ENCODE results near the gene VAMP8.

GRCh38 chr2:85553184-85553583, 24.2 kb upstream of the VAMP8 start:
- no peak for TF ChIP-seq RFX5 (IDR thresholded peaks at IDR 0.05; ENCODE audit: borderline replicate concordance, low read depth, low read length)
- TF ChIP-seq, protein P1, sequence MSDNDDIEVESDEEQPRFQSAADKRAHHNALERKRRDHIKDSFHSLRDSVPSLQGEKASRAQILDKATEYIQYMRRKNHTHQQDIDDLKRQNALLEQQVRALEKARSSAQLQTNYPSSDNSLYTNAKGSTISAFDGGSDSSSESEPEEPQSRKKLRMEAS (IDR thresholded peaks at IDR 0.05): no peak
- TF ChIP-seq POLR2A (IDR thresholded peaks at IDR 0.05; ENCODE audit: control extremely low read depth in 1 of 2, low read depth in 2 of 2, low read length in 2 of 2): no peak
- no peak for TF ChIP-seq CREB1 (IDR thresholded peaks at IDR 0.05)
- no peak for TF ChIP-seq RAD21 (IDR thresholded peaks at IDR 0.05 in 1 of 2, conservative IDR thresholded peaks at IDR 0.05 in 1 of 2; ENCODE audit: low read depth in 2 of 2, low read length in 2 of 2)
- no peak for TF ChIP-seq TCF12 (IDR thresholded peaks at IDR 0.05; ENCODE audit: low read depth, low read length)
- TF ChIP-seq, protein P2, sequence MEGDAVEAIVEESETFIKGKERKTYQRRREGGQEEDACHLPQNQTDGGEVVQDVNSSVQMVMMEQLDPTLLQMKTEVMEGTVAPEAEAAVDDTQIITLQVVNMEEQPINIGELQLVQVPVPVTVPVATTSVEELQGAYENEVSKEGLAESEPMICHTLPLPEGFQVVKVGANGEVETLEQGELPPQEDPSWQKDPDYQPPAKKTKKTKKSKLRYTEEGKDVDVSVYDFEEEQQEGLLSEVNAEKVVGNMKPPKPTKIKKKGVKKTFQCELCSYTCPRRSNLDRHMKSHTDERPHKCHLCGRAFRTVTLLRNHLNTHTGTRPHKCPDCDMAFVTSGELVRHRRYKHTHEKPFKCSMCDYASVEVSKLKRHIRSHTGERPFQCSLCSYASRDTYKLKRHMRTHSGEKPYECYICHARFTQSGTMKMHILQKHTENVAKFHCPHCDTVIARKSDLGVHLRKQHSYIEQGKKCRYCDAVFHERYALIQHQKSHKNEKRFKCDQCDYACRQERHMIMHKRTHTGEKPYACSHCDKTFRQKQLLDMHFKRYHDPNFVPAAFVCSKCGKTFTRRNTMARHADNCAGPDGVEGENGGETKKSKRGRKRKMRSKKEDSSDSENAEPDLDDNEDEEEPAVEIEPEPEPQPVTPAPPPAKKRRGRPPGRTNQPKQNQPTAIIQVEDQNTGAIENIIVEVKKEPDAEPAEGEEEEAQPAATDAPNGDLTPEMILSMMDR (IDR thresholded peaks at IDR 0.05; ENCODE audit: control extremely low read depth in 1 of 3, insufficient read depth in 1 of 3, low read depth in 1 of 3, low read length in 3 of 3): no peak
- no peak for TF ChIP-seq SIX5 (IDR thresholded peaks at IDR 0.05; ENCODE audit: low read depth, low read length)
- no peak for TF ChIP-seq GTF2F1 (IDR thresholded peaks at IDR 0.05; ENCODE audit: borderline replicate concordance, low read depth, low read length)
- TF ChIP-seq CEBPB (IDR thresholded peaks at IDR 0.05; ENCODE audit: low read depth, low read length): no peak
- TF ChIP-seq POLR2AphosphoS5 (IDR thresholded peaks at IDR 0.05; ENCODE audit: low read depth, low read length): no peak
- no peak for TF ChIP-seq EZH2 (IDR thresholded peaks at IDR 0.05; ENCODE audit: low read depth, low read length, severe bottlenecking)
- TF ChIP-seq EP300 (IDR thresholded peaks at IDR 0.05; ENCODE audit: borderline replicate concordance in 1 of 2, low read depth in 2 of 2, low read length in 2 of 2): no peak
- TF ChIP-seq BACH1 (IDR thresholded peaks at IDR 0.05; ENCODE audit: low read length): no peak

All from H1 (cell line).